HEK293 (cell line): ENCODE measurements around the gene RHOV.

Experiments
- CTCF ChIA-PET: fragments of 350-600 bp; formaldehyde crosslinking; extraction: SDS; loops from one replicate; lab custom pipeline; 2021; ENCODE audit warnings: antibody characterized with exemption; lab: Yijun Ruan, JAX
- POLR2A ChIA-PET: fragments of 300-600 bp; formaldehyde crosslinking; extraction: SDS; loops from one replicate; lab custom pipeline; 2020; ENCODE audit warnings: antibody characterized with exemption, inconsistent platforms; lab: Yijun Ruan, JAX
- H3K27ac ChIP-seq: fragments of 200-500 bp; sonication (Bioruptor generic); 2 replicates; pipeline ENCODE4 v1.5.1; 2014; ENCODE audit warnings: low read depth, low read length, control low read depth, inconsistent platforms; ENCODE audit errors: extremely low read depth
- H3K36me3 ChIP-seq, 2 experiments: fragments of 200-500 bp in 1 of 2; sonication (Bioruptor generic) in 1 of 2; 1 replicate in 1 of 2; 2 replicates in 1 of 2; pipeline ENCODE4 v1.5.1; 2014 to 2017; ENCODE audit warnings: inconsistent platforms in 2 of 2, low read length in 2 of 2; ENCODE audit not compliant: control insufficient read depth in 2 of 2, insufficient read depth in 1 of 2
- H3K4me1 ChIP-seq: fragments of 200-500 bp; sonication (Bioruptor generic); 2 replicates; pipeline ENCODE4 v1.5.1; 2014; ENCODE audit warnings: mild to moderate bottlenecking, low read length, inconsistent platforms; ENCODE audit not compliant: control insufficient read depth, insufficient read depth
- H3K4me3 ChIP-seq: 2 replicates; pipeline ENCODE4 v1.5.1; 2011; ENCODE audit warnings: low read depth, mild to moderate bottlenecking, control low read depth, low read length, moderate library complexity
- H3K9me3 ChIP-seq: fragments of 200-500 bp; sonication (Bioruptor generic); 2 replicates; pipeline ENCODE4 v1.5.1; 2014; ENCODE audit warnings: low read depth, low read length, inconsistent platforms; ENCODE audit not compliant: control insufficient read depth, insufficient read depth
- SETDB1 ChIP-seq: IDR thresholded peaks from one replicate; pipeline ENCODE4 v1.6.1; 2017; ENCODE audit warnings: mild to moderate bottlenecking, low read length, moderate library complexity, mixed read lengths; ENCODE audit not compliant: insufficient read length
- SP2 ChIP-seq: fragments of 450-650 bp; formaldehyde crosslinking; IDR thresholded peaks from 2 replicates; pipeline ENCODE4 v1.5.1; 2016; ENCODE audit warnings: missing biosample characterization, missing genetic modification characterization
- SP3 ChIP-seq: fragments of 450-650 bp; formaldehyde crosslinking; IDR thresholded peaks from 2 replicates; pipeline ENCODE4 v1.5.1; 2016; ENCODE audit warnings: missing biosample characterization, missing genetic modification characterization
- ZBTB26 ChIP-seq: fragments of 450-650 bp; formaldehyde crosslinking; optimal IDR thresholded peaks from 2 replicates; pipeline ENCODE3; 2016; ENCODE audit warnings: missing biosample characterization, mild to moderate bottlenecking, missing genetic modification characterization
- ZBTB8A ChIP-seq: fragments of 450-650 bp; formaldehyde crosslinking; IDR thresholded peaks from 2 replicates; pipeline ENCODE4 v1.5.1; 2016; ENCODE audit warnings: missing biosample characterization, missing genetic modification characterization
- ZEB2 ChIP-seq: fragments of 450-650 bp; formaldehyde crosslinking; IDR thresholded peaks from 2 replicates; pipeline ENCODE4 v1.5.1; 2016; ENCODE audit warnings: missing biosample characterization, missing genetic modification characterization
- ZFHX2 ChIP-seq: fragments of 450-650 bp; formaldehyde crosslinking; conservative IDR thresholded peaks from 2 replicates; pipeline ENCODE4 v1.5.1; 2016; ENCODE audit warnings: missing biosample characterization, missing genetic modification characterization
- ZNF302 ChIP-seq: fragments of 450-650 bp; formaldehyde crosslinking; IDR thresholded peaks from 2 replicates; pipeline ENCODE4 v1.5.1; 2016; ENCODE audit warnings: missing biosample characterization, missing genetic modification characterization, low read depth
- ZNF521 ChIP-seq: fragments of 450-650 bp; formaldehyde crosslinking; IDR thresholded peaks from 2 replicates; pipeline ENCODE4 v1.5.1; 2017; ENCODE audit warnings: missing biosample characterization, mild to moderate bottlenecking, missing genetic modification characterization
- ZNF548 ChIP-seq: fragments of 450-650 bp; formaldehyde crosslinking; IDR thresholded peaks from 2 replicates; pipeline ENCODE4 v1.5.1; 2016; ENCODE audit warnings: missing biosample characterization, missing genetic modification characterization
- ZNF777 ChIP-seq: fragments of 450-650 bp; formaldehyde crosslinking; IDR thresholded peaks from 2 replicates; pipeline ENCODE4 v1.5.1; 2017; ENCODE audit warnings: missing biosample characterization, missing genetic modification characterization, borderline replicate concordance
- TF ChIP-seq, protein P1 (sequence below): fragments of 450-650 bp; formaldehyde crosslinking; IDR thresholded peaks from 2 replicates; pipeline ENCODE4 v1.5.1; 2016; ENCODE audit warnings: missing biosample characterization, missing genetic modification characterization
- TF ChIP-seq, protein P2 (sequence below): fragments of 450-650 bp; formaldehyde crosslinking; IDR thresholded peaks from 2 replicates; pipeline ENCODE4 v1.5.1; 2016; ENCODE audit warnings: missing biosample characterization, missing genetic modification characterization
- TF ChIP-seq, protein P3 (sequence below): fragments of 450-650 bp; formaldehyde crosslinking; conservative IDR thresholded peaks from 2 replicates; pipeline ENCODE4 v1.5.1; 2016; ENCODE audit warnings: low read depth, missing biosample characterization, missing genetic modification characterization

The RHOV gene

DNA sequence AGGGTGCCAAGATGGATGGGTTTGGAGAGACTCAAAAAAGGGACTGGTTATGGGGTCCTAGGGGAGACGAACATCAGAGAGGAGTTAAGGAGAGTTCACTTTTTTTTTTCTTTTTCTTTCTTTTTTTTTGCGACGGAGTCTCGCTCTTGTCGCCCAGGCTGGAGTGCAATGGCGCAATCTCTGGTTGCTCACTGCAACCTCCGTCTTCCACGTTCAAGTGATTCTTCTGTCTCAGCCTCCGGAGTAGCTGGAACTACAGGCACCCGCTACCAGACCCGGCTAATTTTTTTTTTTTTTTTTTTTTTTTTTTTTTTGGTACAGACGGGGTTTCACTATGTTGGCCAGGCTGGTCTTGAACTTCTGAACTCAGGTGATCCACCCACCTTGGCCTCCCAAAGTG, 29.0 kb downstream of the RHOV start:
- H3K4me3 ChIP-seq, result peak overlapping the region; percentile 44
- POLR2A ChIA-PET, result interaction anchor here (1.1 to 1.4 kb wide), 3 partner anchors 29 to 49 kb away, joined by 3 to 7 read pairs (median 5); partner anchors contain the start of genes DNAJC17, RHOV, VPS18 and ZFYVE19
- peaks cover 3% of the 10 kb centered on the region; the same call in 1 of the 2 replicates for H3K4me1 ChIP-seq
- H3K36me3 ChIP-seq, result no peaks in the 10 kb centered on the region; a peak in 1 of 3 replicates
- TF ChIP-seq, protein P1, sequence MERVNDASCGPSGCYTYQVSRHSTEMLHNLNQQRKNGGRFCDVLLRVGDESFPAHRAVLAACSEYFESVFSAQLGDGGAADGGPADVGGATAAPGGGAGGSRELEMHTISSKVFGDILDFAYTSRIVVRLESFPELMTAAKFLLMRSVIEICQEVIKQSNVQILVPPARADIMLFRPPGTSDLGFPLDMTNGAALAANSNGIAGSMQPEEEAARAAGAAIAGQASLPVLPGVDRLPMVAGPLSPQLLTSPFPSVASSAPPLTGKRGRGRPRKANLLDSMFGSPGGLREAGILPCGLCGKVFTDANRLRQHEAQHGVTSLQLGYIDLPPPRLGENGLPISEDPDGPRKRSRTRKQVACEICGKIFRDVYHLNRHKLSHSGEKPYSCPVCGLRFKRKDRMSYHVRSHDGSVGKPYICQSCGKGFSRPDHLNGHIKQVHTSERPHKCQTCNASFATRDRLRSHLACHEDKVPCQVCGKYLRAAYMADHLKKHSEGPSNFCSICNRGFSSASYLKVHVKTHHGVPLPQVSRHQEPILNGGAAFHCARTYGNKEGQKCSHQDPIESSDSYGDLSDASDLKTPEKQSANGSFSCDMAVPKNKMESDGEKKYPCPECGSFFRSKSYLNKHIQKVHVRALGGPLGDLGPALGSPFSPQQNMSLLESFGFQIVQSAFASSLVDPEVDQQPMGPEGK (tag by site-specific recombination), result no peak
- TF ChIP-seq, protein P2, sequence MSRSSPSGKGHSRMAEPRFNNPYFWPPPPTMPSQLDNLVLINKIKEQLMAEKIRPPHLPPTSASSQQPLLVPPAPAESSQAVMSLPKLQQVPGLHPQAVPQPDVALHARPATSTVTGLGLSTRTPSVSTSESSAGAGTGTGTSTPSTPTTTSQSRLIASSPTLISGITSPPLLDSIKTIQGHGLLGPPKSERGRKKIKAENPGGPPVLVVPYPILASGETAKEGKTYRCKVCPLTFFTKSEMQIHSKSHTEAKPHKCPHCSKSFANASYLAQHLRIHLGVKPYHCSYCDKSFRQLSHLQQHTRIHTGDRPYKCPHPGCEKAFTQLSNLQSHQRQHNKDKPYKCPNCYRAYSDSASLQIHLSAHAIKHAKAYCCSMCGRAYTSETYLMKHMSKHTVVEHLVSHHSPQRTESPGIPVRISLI, result peak; percentile 89; the same call in 1 of the 2 replicates
- no peak for TF ChIP-seq ZNF302 (tag by site-specific recombination)
- H3K27ac ChIP-seq, result no peak overlapping the region
- no peaks in the 10 kb centered on the region for H3K9me3 ChIP-seq
- CTCF ChIA-PET, result interaction anchor here (0.6 to 2.7 kb wide), 6 partner anchors 12 to 95 kb away, joined by 3 to 24 read pairs (median 3); partner anchors contain the start of gene VPS18

DNA sequence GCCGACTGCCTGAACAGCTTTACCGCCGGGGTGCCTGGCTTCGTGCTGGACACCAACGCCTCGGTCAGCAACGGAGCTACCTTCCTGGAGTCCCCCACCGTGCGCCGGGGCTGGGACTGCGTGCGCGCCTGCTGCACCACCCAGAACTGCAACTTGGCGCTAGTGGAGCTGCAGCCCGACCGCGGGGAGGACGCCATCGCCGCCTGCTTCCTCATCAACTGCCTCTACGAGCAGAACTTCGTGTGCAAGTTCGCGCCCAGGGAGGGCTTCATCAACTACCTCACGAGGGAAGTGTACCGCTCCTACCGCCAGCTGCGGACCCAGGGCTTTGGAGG, 29.4 kb downstream of the RHOV start:
- peaks cover 3% of the 10 kb centered on the region; the same call in 1 of the 2 replicates for H3K4me1 ChIP-seq
- H3K4me3 ChIP-seq, result peak overlapping the region; percentile 44
- TF ChIP-seq ZNF521 (tag by site-specific recombination), result no peak
- CTCF ChIA-PET, result interaction anchor here (0.6 to 2.7 kb wide), 9 partner anchors 10 to 98 kb away, joined by 3 to 24 read pairs (median 3); partner anchors contain the start of gene VPS18
- H3K36me3 ChIP-seq, result no peaks in the 10 kb centered on the region; a peak in 1 of 3 replicates
- POLR2A ChIA-PET, result interaction anchor here (1.0 to 1.4 kb wide), 4 partner anchors 13 to 50 kb away, joined by 3 to 7 read pairs (median 6); partner anchors contain the start of genes DNAJC17, RHOV, VPS18 and ZFYVE19
- H3K27ac ChIP-seq, result no peak overlapping the region; the same call in 1 of the 2 replicates
- H3K9me3 ChIP-seq, result no peaks in the 10 kb centered on the region

DNA sequence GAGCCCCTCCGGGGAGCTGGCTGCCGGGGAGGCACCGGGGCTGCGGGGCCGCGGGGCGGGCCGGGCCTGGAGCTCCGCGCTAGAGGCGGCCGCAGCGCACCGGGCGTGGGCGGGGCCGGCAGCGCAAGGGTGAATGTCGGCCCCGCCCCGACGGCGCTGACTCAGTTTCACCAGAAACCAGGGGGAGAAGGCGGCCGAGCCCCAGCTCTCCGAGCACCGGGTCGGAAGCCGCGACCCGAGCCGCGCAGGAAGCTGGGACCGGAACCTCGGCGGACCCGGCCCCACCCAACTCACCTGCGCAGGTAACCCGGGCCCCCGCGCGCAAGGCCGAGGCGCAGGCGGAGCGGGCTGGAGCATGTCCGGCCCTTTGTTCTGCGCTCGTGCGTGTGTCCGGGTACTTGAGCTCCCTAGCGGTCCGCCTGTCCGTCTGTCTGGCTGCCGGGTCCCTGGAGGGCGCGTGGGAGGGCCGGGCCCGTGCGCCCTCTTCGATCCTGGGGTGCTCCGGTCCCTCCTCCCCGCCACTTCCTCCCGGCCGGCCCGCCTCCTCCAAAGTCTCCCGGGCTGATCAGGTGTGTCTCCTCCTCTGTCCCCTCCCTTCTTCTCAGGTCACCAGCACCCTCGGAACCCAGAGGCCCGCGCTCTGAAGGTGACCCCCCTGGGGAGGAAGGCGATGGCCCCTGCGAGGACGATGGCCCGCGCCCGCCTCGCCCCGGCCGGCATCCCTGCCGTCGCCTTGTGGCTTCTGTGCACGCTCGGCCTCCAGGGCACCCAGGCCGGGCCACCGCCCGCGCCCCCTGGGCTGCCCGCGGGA, 29.9 kb downstream of the RHOV start, which contains the start of gene SPINT1:
Gene SPINT1 (plus strand): TSS at position 164 of the 811 bp plus-strand sequence. CDS start 507 bp downstream, at position 671.
- CTCF ChIA-PET, result interaction anchor here (0.6 to 2.7 kb wide), 14 partner anchors 9 to 97 kb away, joined by 3 to 24 read pairs (median 3); partner anchors contain the start of gene VPS18
- H3K9me3 ChIP-seq, result no peaks in the 10 kb centered on the region
- H3K4me3 ChIP-seq, result peak within 1 kb of the TSS; percentile 44
- no peaks in the 10 kb centered on the region; a peak in 1 of 3 replicates for H3K36me3 ChIP-seq
- peak within 1 kb of the TSS; percentile 60; the same call in 1 of the 2 replicates for H3K27ac ChIP-seq
- peaks cover 3% of the 10 kb centered on the region; the same call in 1 of the 2 replicates for H3K4me1 ChIP-seq
- peak; percentile 29 for TF ChIP-seq ZBTB26 (tag by site-specific recombination)
- TF ChIP-seq ZBTB8A (tag by site-specific recombination), result no peak
- TF ChIP-seq ZNF777 (tag by site-specific recombination), result peak; percentile 74
- TF ChIP-seq ZNF548 (tag by site-specific recombination), result no peak
- TF ChIP-seq SETDB1, result no peak
- TF ChIP-seq ZEB2, result peak; percentile 80
- peak; percentile 40 for TF ChIP-seq SP2 (tag by site-specific recombination)
- TF ChIP-seq, protein P3, sequence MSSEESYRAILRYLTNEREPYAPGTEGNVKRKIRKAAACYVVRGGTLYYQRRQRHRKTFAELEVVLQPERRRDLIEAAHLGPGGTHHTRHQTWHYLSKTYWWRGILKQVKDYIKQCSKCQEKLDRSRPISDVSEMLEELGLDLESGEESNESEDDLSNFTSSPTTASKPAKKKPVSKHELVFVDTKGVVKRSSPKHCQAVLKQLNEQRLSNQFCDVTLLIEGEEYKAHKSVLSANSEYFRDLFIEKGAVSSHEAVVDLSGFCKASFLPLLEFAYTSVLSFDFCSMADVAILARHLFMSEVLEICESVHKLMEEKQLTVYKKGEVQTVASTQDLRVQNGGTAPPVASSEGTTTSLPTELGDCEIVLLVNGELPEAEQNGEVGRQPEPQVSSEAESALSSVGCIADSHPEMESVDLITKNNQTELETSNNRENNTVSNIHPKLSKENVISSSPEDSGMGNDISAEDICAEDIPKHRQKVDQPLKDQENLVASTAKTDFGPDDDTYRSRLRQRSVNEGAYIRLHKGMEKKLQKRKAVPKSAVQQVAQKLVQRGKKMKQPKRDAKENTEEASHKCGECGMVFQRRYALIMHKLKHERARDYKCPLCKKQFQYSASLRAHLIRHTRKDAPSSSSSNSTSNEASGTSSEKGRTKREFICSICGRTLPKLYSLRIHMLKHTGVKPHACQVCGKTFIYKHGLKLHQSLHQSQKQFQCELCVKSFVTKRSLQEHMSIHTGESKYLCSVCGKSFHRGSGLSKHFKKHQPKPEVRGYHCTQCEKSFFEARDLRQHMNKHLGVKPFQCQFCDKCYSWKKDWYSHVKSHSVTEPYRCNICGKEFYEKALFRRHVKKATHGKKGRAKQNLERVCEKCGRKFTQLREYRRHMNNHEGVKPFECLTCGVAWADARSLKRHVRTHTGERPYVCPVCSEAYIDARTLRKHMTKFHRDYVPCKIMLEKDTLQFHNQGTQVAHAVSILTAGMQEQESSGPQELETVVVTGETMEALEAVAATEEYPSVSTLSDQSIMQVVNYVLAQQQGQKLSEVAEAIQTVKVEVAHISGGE (tag by site-specific recombination), result peak; percentile 16; the same call in 1 of the 2 replicates
- TF ChIP-seq ZFHX2, result peak; percentile 53
- TF ChIP-seq SP3, result peak; percentile 52
- TF ChIP-seq, all 188 proteins: peak for 7
- POLR2A ChIA-PET, result interaction anchor here (0.8 to 1.4 kb wide), 6 partner anchors 14 to 62 kb away, joined by 3 to 7 read pairs (median 4); partner anchors contain the start of genes DNAJC17, RHOV, VPS18 and ZFYVE19
